GM21515 (cell line): ENCODE data around the gene CATSPER4.
"Not testable (repeated sequence)": the region's sequence is repeated elsewhere in the genome, so short reads cannot be mapped to it uniquely, and the experiment has no call there.

ENCODE experiments used
- ATAC-seq: cut with Tn5 transposase; IDR thresholded peaks from one replicate; pipeline ENCODE4 v1.9.1; 2021; ENCODE audit not compliant: unreplicated experiment

The CATSPER4 gene

DNA sequence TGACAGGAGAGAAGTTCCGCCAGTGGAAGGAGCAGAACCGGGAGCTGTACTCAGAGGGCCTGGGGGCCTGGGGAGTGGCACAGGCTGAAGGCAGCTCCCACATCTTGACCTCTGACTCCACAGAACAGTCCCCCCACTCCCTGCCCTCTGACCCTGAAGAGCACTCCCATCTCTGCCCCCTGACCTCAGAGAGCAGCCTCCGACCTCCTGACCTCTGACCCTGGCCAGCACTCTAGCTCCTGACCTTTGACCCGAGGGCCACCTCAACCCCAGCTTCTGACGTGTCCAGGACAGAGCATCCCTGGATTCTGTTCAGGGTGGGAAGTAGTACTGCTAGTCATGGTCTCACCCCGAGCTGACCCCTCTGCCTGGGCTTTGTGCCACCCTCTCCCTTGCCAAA is 1.1 kb upstream of the CATSPER4 start:
- ATAC-seq, result no peak

DNA sequence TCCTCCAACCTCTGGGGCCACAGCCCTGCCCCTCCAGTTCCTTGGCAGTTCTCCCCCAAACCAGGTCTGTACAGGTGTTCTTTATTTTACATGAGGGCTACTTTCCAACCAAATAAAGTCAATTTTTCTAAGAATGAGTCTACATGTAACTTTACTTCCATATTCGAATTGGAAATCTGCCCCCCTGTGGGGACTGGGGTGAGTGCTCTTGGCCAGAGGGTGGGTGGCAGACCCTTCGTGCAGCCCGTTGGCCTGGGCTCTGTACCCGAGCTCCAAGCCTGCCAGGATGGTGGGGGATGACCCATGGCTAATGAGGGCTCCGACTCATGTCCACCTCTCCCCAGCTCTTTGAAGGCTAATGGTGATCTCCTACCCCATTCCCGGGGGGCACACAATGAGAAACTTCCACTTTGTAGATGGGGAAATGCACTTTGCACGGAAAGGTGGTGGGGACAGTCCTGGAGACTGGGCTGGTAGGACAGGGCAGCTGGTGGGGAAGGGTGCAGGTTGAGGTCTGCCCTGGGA is 589 bp upstream of the CATSPER4 start:
- no peak for ATAC-seq

DNA sequence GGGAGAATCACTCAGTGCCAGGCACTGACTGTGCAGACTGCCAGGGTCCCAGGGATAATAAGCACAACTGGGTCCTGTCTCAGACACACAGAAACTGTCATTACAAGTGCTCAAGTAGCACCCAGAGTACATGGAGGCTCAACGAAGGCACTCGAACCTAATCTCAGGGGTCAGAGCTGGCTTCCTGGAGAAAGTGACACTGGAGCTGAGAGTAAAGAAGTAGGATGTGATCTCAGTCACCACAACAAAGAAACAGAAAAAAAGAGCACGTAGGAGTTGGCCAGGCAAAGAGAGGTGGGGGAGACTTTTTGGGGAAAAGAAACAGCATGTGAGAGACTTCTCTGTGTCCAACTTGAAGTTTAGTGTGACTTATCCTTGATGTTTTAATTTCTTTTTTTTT is 1.3 kb downstream of the CATSPER4 start:
- no peak for ATAC-seq

- no peak for ATAC-seq
Measured at GRCh38 chr1:26195805-26196204, 5.4 kb downstream of the CATSPER4 start.

- no peak for ATAC-seq
Measured at GRCh38 chr1:26197301-26197700, 6.9 kb downstream of the CATSPER4 start.

DNA sequence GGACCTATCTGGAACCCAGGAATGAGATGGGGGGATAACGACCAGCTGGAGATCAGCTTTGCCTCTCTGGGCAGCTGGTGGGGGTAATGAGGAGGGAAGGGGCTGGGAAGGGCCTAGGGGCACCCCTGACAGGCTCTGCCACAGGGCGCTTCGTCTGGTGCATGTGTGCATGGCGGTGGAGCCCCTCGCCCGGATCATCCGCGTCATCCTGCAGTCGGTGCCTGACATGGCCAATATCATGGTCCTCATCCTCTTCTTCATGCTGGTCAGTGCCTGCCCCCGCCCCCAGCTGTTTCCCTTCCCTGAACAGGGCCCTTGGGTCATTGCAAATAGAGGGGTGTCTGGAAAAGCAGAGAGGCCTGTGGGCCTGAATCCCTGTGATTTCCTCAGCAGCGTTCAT is 7.4 kb downstream of the CATSPER4 start:
- ATAC-seq, result no peak

DNA sequence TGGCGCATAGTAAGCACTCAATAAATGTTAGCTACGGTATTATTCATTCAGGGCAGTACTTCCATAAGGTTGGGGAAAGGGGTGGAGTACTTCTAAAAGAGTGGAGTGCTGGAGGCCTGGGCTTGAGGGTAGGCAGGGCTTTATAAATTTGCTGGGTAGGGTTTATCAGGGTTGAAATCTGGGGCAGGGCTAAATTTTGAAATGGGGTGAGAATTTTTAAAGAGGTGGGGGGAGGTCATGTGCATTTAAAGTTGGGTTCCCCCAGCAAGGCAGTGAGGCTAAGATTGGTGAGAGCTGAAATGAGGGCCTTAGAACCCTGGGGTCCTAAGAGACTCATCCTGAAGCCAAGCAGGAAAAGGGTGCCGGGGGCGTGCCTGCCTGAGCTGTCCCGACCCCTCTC is 10.0 kb downstream of the CATSPER4 start:
- no peak for ATAC-seq

- no peak for ATAC-seq
Measured at GRCh38 chr1:26203642-26204318, 13.4 kb downstream of the CATSPER4 start.

GRCh38 chr1:26210147-26210870 is 19.9 kb downstream of the CATSPER4 start:
- no peak for ATAC-seq

- no peak for ATAC-seq
Measured at GRCh38 chr1:26212726-26213125, 22.3 kb downstream of the CATSPER4 start.

- no peak for ATAC-seq
Measured at GRCh38 chr1:26213335-26213905, 23.0 kb downstream of the CATSPER4 start.

GRCh38 chr1:26215246-26215645 is 24.8 kb downstream of the CATSPER4 start:
- no peak for ATAC-seq

- no peak for ATAC-seq
Measured at GRCh38 chr1:26218906-26219494, 28.6 kb downstream of the CATSPER4 start.

GRCh38 chr1:26220199-26220912 is 30.0 kb downstream of the CATSPER4 start:
- no peak for ATAC-seq

GRCh38 chr1:26221094-26221493 is 30.7 kb downstream of the CATSPER4 start:
- no peak for ATAC-seq

DNA sequence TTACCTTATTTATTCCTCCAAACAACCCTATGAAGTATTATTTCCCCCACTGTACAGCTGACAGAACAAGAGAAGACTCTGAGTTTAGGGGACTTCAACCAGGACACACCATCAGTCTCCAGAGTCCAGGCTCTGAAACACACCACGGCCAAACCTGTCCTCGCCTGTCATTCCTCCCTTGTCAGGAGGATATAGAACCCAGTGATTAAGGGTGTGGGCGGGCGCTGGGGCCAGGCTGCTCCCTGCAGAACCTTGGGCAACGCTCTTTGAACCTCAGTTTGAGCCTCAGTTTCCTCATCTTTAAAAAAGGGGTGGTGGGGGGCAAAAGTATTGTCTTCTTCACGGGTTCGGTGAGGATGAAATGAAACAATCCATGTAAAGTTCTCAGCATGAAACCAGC is 34.2 kb downstream of the CATSPER4 start:
- no peak for ATAC-seq

DNA sequence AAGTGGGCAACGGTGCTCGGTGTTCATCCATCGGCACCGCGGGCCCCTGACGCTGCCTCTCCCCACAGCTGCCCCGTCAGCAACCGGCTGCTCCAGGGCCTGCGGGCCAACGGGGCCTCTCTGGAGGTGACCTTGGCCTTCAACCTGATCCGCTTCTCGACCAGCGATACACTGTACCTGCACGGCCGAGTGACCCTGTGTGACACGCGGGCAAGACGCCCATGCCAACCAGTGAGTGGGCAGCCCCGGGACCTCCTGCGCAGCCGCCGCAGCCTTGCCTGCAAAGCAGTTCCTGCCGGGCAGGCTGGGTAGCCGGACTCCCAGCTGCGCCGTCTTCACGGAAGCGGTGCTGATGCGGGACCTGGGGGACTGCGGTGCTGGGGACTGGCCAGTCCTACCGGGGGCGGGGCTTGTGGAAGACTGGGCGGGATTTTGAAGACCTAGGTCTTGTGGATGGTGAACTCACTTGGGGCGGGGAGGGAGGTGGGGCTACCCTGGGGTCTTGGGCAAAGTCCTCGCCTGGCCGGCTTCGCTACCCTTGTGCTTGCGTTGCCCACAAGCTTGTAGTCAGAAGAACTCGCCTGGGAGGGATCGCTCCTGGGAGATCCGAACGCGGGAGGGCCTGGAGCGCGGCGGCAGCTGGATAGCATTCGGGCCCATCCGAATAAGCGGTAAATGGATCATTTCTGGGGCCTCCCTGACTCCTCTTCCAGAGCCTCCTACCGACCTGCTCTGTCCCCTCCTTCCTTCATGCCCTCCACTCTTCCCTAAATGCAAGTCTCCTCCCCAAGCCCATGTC is 34.8 kb downstream of the CATSPER4 start:
- no peak for ATAC-seq

DNA sequence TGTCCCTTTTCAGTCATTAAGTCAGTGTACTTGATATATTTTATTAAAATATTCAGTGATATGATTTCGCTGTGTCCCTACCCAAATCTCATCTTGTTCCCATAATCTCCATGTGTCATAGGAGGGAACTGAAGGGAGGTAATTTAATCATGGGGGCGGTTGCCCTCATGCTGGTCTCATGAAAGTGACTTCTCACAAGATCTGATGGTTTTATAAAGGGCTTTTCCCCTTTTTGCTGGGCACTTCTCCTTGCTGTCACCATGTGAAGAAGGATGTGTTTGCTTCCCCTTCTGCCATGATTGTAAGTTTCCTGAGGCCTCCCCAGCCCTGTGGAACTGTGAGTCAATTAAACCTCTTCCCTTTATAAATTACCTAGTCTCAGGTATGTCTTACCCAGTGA is 40.3 kb downstream of the CATSPER4 start:
- ATAC-seq, result not testable (repeated sequence)

GRCh38 chr1:26233903-26234643 is 43.7 kb downstream of the CATSPER4 start, which contains the start of gene CEP85:
TSS of gene CEP85 (plus strand) at chr1:26234200. CDS start at chr1:26239784, 5,584 bp downstream.
- ATAC-seq, result peak; percentile 87
